Measurements from ENCODE around the gene PPP1R27. TPM values are rescaled to one million over a fixed set of nuclear protein-coding genes. Genes with fewer than 3 reads are reported as not detected.

Gene PPP1R27
- polyA plus RNA-seq, 3 donors: 0.22 to 1.5 (median 0.33) TPM

- Histone ChIP-seq H2AFZ (ENCODE audit: insufficient read depth, low read depth, low read length, poor library complexity, severe bottlenecking) (no peak overlapping the region), H3K4me3 (replicated peaks in 1 of 3; ENCODE audit: low read depth in 2 of 3, low read length in 3 of 3) (no peak overlapping the region), H3K4me1 (ENCODE audit: control insufficient read depth in 1 of 2, insufficient read depth in 2 of 2, low read length in 2 of 2) (no peaks in the 10 kb centered on the region), H3K4me2 (replicated peaks; ENCODE audit: extremely low read depth, low read length, poor library complexity, severe bottlenecking) (no peak overlapping the region), H3K27ac (ENCODE audit: low read depth in 1 of 2, low read length in 2 of 2) (no peak overlapping the region), H3K36me3 (replicated peaks in 1 of 2; ENCODE audit: control insufficient read depth in 1 of 2, insufficient read depth in 2 of 2, low read length in 2 of 2) (no peaks in the 10 kb centered on the region), H4K20me1 (ENCODE audit: insufficient read depth, low read length) (no peaks in the 10 kb centered on the region), H3K9me3 (replicated peaks in 1 of 2; ENCODE audit: control insufficient read depth in 1 of 2, insufficient read depth in 1 of 2, low read length in 2 of 2) (no peaks in the 10 kb centered on the region), H3K79me2 (ENCODE audit: insufficient read depth, low read length) (no peaks in the 10 kb centered on the region), H3K9ac (ENCODE audit: insufficient read depth, low read length, poor library complexity, severe bottlenecking) (no peak overlapping the region), H3K27me3 (ENCODE audit: control insufficient read depth in 2 of 2, insufficient read depth in 2 of 2, low read length in 2 of 2) (peaks cover 0 to 10% of the 10 kb centered on the region in 2 donors)
- peaks cover 18 to 42% (median 19%) of the 10 kb centered on the region in 3 donors for H3K27me3 Mint-ChIP-seq (ENCODE audit: low read depth in 3 of 3)
- H3K4me1 Mint-ChIP-seq: peaks cover 3% of the 10 kb centered on the region
- 88% methylated on average over 34 of the region's 45 CpGs for WGBS (ENCODE audit: insufficient coverage)
- H3K4me3 Mint-ChIP-seq: no peak overlapping the region
- no peaks in the 10 kb centered on the region for H3K36me3 Mint-ChIP-seq
- TF ChIP-seq, protein P1, sequence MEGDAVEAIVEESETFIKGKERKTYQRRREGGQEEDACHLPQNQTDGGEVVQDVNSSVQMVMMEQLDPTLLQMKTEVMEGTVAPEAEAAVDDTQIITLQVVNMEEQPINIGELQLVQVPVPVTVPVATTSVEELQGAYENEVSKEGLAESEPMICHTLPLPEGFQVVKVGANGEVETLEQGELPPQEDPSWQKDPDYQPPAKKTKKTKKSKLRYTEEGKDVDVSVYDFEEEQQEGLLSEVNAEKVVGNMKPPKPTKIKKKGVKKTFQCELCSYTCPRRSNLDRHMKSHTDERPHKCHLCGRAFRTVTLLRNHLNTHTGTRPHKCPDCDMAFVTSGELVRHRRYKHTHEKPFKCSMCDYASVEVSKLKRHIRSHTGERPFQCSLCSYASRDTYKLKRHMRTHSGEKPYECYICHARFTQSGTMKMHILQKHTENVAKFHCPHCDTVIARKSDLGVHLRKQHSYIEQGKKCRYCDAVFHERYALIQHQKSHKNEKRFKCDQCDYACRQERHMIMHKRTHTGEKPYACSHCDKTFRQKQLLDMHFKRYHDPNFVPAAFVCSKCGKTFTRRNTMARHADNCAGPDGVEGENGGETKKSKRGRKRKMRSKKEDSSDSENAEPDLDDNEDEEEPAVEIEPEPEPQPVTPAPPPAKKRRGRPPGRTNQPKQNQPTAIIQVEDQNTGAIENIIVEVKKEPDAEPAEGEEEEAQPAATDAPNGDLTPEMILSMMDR (IDR thresholded peaks at IDR 0.05): no peak
- no peak for DNase-seq
- peaks cover 0 to 4% (median 2%) of the 10 kb centered on the region in 7 donors for H3K9me3 Mint-ChIP-seq
- intact Hi-C loops (cut with micrococcal nuclease): no loop called here
- no peak overlapping the region for H3K27ac Mint-ChIP-seq
Measured at GRCh38 chr17:81812571-81813370, 22.1 kb downstream of the PPP1R27 start.

GRCh38 chr17:81811705-81812570 lies 22.9 kb downstream of the PPP1R27 start:
- Histone ChIP-seq H3K36me3 (replicated peaks in 1 of 2; ENCODE audit: control insufficient read depth in 1 of 2, insufficient read depth in 2 of 2, low read length in 2 of 2) (no peaks in the 10 kb centered on the region), H3K27ac (ENCODE audit: low read depth in 1 of 2, low read length in 2 of 2) (no peak overlapping the region), H3K27me3 (ENCODE audit: control insufficient read depth in 2 of 2, insufficient read depth in 2 of 2, low read length in 2 of 2) (peaks cover 0 to 19% of the 10 kb centered on the region in 2 donors), H3K79me2 (ENCODE audit: insufficient read depth, low read length) (no peaks in the 10 kb centered on the region), H3K4me3 (replicated peaks in 1 of 3; ENCODE audit: low read depth in 2 of 3, low read length in 3 of 3) (no peak overlapping the region), H3K9me3 (replicated peaks in 1 of 2; ENCODE audit: control insufficient read depth in 1 of 2, insufficient read depth in 1 of 2, low read length in 2 of 2) (no peaks in the 10 kb centered on the region), H3K4me1 (ENCODE audit: control insufficient read depth in 1 of 2, insufficient read depth in 2 of 2, low read length in 2 of 2) (no peaks in the 10 kb centered on the region), H3K4me2 (replicated peaks; ENCODE audit: extremely low read depth, low read length, poor library complexity, severe bottlenecking) (no peak overlapping the region), H2AFZ (ENCODE audit: insufficient read depth, low read depth, low read length, poor library complexity, severe bottlenecking) (no peak overlapping the region), H3K9ac (ENCODE audit: insufficient read depth, low read length, poor library complexity, severe bottlenecking) (no peak overlapping the region), H4K20me1 (ENCODE audit: insufficient read depth, low read length) (no peaks in the 10 kb centered on the region)
- intact Hi-C loops (cut with micrococcal nuclease): no loop called here
- TF ChIP-seq, protein P1 (IDR thresholded peaks at IDR 0.05): no peak
- WGBS (ENCODE audit: insufficient coverage): 91% methylated on average over 20 of the region's 24 CpGs
- Mint-ChIP-seq H3K27me3 (ENCODE audit: low read depth in 3 of 3) (peaks cover 15 to 45% (median 27%) of the 10 kb centered on the region in 3 donors), H3K27ac (no peak overlapping the region), H3K9me3 (peaks cover 0 to 4% (median 2%) of the 10 kb centered on the region in 7 donors), H3K4me3 (no peak overlapping the region), H3K36me3 (no peaks in the 10 kb centered on the region), H3K4me1 (no peaks in the 10 kb centered on the region)
- no peak for DNase-seq
